Measurements from ENCODE around the gene ITCH.
A peak's percentile ranks its signal among the peaks of the same experiment; 100 is the strongest.
"Not testable (repeated sequence)": the region's sequence is repeated elsewhere in the genome, so short reads cannot be mapped to it uniquely, and the experiment has no call there.

Gene ITCH

GRCh38 chr20:34367155-34367554 lies 4.1 kb downstream of the ITCH start:
- CTCF ChIA-PET, result interaction anchor here (0.6 to 5.7 kb wide), 3 partner anchors 55 to 409 kb away, joined by 4 to 37 read pairs (median 6); no protein-coding TSS in a partner anchor
- DNase-seq (ENCODE audit: low spot score), result no peak
- POLR2A ChIA-PET (ENCODE audit: low non-redundant PET), result no interaction called here
- H3K27ac ChIP-seq, result no peak overlapping the region
- TF ChIP-seq CTCF (conservative IDR thresholded peaks at IDR 0.05; ENCODE audit: low read depth), result no peak

GRCh38 chr20:34367911-34368310 lies 4.8 kb downstream of the ITCH start:
- H3K27ac ChIP-seq; DNase-seq (ENCODE audit: low spot score): not testable (repeated sequence)
- ChIA-PET CTCF (interaction anchor here (0.6 to 5.7 kb wide), 4 partner anchors 47 to 410 kb away, joined by 3 to 37 read pairs (median 5); no protein-coding TSS in a partner anchor), POLR2A (ENCODE audit: low non-redundant PET) (interaction anchor here (1.1 kb wide), 1 partner anchor 17 kb away, joined by 3 read pairs; no protein-coding TSS in a partner anchor)

GRCh38 chr20:34368547-34368946 lies 5.5 kb downstream of the ITCH start:
- no peak overlapping the region; the same call in 1 of the 2 replicates for H3K27ac ChIP-seq
- CTCF ChIA-PET, result interaction anchor here (5.7 kb wide), 1 partner anchor 56 kb away, joined by 37 read pairs; no protein-coding TSS in a partner anchor
- DNase-seq (ENCODE audit: low spot score), result no peak

DNA sequence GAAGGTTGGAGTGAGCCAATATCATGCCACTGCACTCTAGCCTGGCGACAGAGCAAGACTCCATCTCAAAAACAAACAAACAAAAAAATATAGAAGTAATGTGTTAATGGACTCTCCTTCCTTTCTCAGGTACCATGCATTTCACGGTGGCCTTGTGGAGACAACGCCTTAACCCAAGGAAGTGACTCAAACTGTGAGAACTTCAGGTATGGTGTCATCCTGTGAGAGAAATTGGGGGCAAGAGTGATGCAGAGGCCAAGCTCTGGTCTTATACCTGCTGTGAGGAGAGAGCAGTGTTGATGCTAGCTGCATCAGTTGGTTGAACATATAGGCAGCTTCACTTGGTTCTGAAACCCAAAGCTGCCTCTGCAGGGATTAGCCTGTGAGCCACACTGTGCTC lies 6.2 kb downstream of the ITCH start:
- no peak for TF ChIP-seq CTCF (conservative IDR thresholded peaks at IDR 0.05; ENCODE audit: low read depth)
- no peak for DNase-seq (ENCODE audit: low spot score)
- peak overlapping the region; percentile 36; the same call in 1 of the 2 replicates for H3K27ac ChIP-seq
- CTCF ChIA-PET, result interaction anchor here (0.5 to 5.7 kb wide), 3 partner anchors 57 to 701 kb away, joined by 3 to 37 read pairs (median 3); no protein-coding TSS in a partner anchor
- POLR2A ChIA-PET (ENCODE audit: low non-redundant PET), result no interaction called here

More at GRCh38 chr20:34368547-34368946, 5.5 kb downstream of the ITCH start:
- TF ChIP-seq CTCF (conservative IDR thresholded peaks at IDR 0.05; ENCODE audit: low read depth), result no peak
- POLR2A ChIA-PET (ENCODE audit: low non-redundant PET), result interaction anchor here (1.1 kb wide), 1 partner anchor 18 kb away, joined by 3 read pairs; no protein-coding TSS in a partner anchor

- DNase-seq (ENCODE audit: low spot score), result no peak
- no peak for TF ChIP-seq CTCF (conservative IDR thresholded peaks at IDR 0.05; ENCODE audit: low read depth)
- POLR2A ChIA-PET (ENCODE audit: low non-redundant PET), result no interaction called here
- H3K27ac ChIP-seq, result no peak overlapping the region; the same call in 1 of the 2 replicates
- CTCF ChIA-PET, result interaction anchor here (5.7 kb wide), 1 partner anchor 58 kb away, joined by 37 read pairs; no protein-coding TSS in a partner anchor
Observed at GRCh38 chr20:34370062-34370461, 7.0 kb downstream of the ITCH start.

DNA sequence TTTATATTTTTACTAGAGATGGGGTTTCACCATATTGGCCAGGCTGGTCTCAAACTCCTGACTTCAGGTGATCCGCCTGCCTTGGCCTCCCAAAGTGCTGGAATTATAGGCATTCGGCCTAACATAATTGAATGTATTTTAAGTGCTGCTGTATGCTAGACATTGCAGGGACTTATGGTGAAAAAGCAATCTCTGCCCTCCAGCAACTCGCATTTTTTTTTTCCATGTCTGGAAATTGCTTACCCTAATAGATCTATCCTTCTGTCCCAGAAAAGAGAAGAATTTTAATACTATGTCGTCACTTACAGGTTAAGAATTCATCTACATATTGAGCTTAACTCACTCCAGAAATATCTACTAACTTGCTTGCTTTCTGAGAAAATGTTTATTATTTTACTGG lies 10.4 kb downstream of the ITCH start:
- ChIA-PET POLR2A (ENCODE audit: low non-redundant PET) (no interaction called here), CTCF (interaction anchor here (0.7 to 3.2 kb wide), 2 partner anchors 61 to 81 kb away, joined by 8 to 20 read pairs; no protein-coding TSS in a partner anchor)
- peak overlapping the region; percentile 27 for H3K27ac ChIP-seq
- TF ChIP-seq CTCF (conservative IDR thresholded peaks at IDR 0.05; ENCODE audit: low read depth), result no peak
- DNase-seq (ENCODE audit: low spot score), result no peak

GRCh38 chr20:34374209-34374760 lies 11.2 kb downstream of the ITCH start:
- H3K27ac ChIP-seq, result no peak overlapping the region
- POLR2A ChIA-PET (ENCODE audit: low non-redundant PET), result interaction anchor here (0.7 kb wide), 1 partner anchor 24 kb away, joined by 6 read pairs; no protein-coding TSS in a partner anchor
- TF ChIP-seq CTCF (conservative IDR thresholded peaks at IDR 0.05; ENCODE audit: low read depth), result no peak
- CTCF ChIA-PET, result interaction anchor here (3.0 kb wide), 1 partner anchor 62 kb away, joined by 17 read pairs; no protein-coding TSS in a partner anchor
- DNase-seq (ENCODE audit: low spot score), result no peak

All from RWPE1 (cell line).